Hepatocyte (in vitro differentiated cells): Measurements from ENCODE around the gene ARMC7.
"Not testable (repeated sequence)": the region's sequence is repeated elsewhere in the genome, so short reads cannot be mapped to it uniquely, and the experiment has no call there.

Experiments used
- EZH2 ChIP-seq: fragments of 200-600 bp; sonication (generic); IDR thresholded peaks from 2 replicates; pipeline ENCODE4 v1.6.1; 2016; ENCODE audit warnings: antibody characterized with exemption, mild to moderate bottlenecking, borderline replicate concordance
- EZH2phosphoT487 ChIP-seq: fragments of 200-600 bp; sonication (generic); IDR thresholded peaks from one replicate; pipeline ENCODE4 v1.6.1; 2018; ENCODE audit warnings: antibody characterized with exemption, mild to moderate bottlenecking, low read depth, moderate library complexity; ENCODE audit not compliant: unreplicated experiment, severe bottlenecking
- TF ChIP-seq, protein P1 (sequence below): fragments of 200-600 bp; sonication (generic); IDR thresholded peaks from 2 replicates; pipeline ENCODE4 v1.5.1; 2016; ENCODE audit warnings: antibody characterized with exemption, mild to moderate bottlenecking; ENCODE audit not compliant: poor library complexity

DNA sequence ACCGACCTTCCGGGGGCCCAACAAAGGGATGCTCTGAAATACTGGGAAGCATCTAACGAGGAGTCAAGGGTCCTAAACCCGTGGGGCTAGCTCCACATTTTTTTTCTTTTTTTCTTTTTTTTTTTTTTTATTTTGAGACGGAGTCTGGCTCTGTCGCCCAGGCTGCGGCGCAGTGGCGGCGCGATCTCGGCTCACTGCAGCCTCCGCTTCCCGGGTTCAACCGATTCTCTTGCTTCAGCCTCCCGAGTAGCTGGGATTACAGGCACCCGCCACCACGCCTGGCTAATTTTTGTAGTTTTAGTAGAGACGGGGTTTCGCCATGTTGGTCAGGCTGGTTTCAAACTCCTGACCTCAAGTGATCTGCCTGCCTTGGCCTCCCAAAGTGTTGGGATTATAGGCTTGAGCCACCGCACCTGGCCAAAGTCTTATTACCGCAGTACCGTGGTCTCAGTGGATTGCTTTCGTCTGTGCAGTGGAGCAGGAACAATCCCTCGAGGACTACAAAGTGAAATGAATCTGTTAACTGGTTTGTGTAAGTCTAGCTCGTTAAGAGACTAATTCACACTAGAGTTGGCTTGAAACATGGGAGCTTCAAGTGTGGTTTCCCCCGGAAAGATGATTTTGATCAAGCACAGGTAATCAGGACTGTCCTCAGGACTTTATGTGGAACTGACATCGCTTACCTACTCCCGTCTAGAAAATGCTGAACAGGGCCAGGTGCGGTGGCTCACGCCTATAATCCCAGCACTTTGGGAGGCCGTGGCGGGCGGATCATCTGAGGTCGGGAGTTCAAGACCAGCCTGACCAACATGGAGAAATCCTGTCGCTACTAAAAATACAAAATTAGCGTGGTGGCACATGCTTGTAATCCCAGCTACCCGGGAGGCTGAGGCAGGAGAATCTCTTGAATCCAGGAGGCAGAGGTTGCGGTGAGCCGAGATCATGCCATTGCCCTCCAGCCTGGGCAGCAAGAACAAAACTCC, 22.5 kb downstream of the ARMC7 start:
- TF ChIP-seq, protein P1, sequence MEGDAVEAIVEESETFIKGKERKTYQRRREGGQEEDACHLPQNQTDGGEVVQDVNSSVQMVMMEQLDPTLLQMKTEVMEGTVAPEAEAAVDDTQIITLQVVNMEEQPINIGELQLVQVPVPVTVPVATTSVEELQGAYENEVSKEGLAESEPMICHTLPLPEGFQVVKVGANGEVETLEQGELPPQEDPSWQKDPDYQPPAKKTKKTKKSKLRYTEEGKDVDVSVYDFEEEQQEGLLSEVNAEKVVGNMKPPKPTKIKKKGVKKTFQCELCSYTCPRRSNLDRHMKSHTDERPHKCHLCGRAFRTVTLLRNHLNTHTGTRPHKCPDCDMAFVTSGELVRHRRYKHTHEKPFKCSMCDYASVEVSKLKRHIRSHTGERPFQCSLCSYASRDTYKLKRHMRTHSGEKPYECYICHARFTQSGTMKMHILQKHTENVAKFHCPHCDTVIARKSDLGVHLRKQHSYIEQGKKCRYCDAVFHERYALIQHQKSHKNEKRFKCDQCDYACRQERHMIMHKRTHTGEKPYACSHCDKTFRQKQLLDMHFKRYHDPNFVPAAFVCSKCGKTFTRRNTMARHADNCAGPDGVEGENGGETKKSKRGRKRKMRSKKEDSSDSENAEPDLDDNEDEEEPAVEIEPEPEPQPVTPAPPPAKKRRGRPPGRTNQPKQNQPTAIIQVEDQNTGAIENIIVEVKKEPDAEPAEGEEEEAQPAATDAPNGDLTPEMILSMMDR: not testable (repeated sequence)
- not testable (repeated sequence) for TF ChIP-seq EZH2phosphoT487, EZH2
